Motor neuron (in vitro differentiated cells): ENCODE data around the gene PKNOX2. TPM values are rescaled to one million over a fixed set of nuclear protein-coding genes. Genes with fewer than 3 reads are reported as not detected.

Experiments used
- ATAC-seq, 8 experiments: fragments of 200-7000 bp; cut with Tn5 transposase; replicated peaks in 6 of 8; 2 replicates each; pipeline ENCODE4 v1.8.0; 2021; ENCODE audit warnings: mild to moderate bottlenecking in 8 of 8, moderate library complexity in 8 of 8
- H3K27ac ChIP-seq, 2 donors: fragments of 250-450 bp; sonication (Bioruptor Pico); 2 replicates each; pipeline ENCODE4 v1.9.0; 2021; ENCODE audit warnings: antibody characterized with exemption in 2 of 2, mild to moderate bottlenecking in 2 of 2, moderate library complexity in 1 of 2
- H3K4me1 ChIP-seq, 2 donors: fragments of 250-450 bp; sonication (Bioruptor Pico); replicated peaks in 1 of 2; 2 replicates each; pipeline ENCODE4 v1.6.1; 2021; ENCODE audit warnings: antibody characterized with exemption in 2 of 2, mild to moderate bottlenecking in 2 of 2, moderate library complexity in 1 of 2
- H3K4me3 ChIP-seq, 5 donors: fragments of 250-450 bp; sonication (Bioruptor Pico); 2 replicates each; pipeline ENCODE4 v1.9.0; 2021; ENCODE audit warnings: antibody characterized with exemption in 5 of 5, mild to moderate bottlenecking in 5 of 5, moderate library complexity in 4 of 5
- WGBS, 10 experiments: fragments of 450-650 bp; shearing (Covaris generic); methylation state at CpG; one replicate each; pipeline ENCODE4 v1.0.0; 2022; 5-methylcytosine and 5-hydroxymethylcytosine counted together
- in situ Hi-C, 9 experiments: fragments of 400-800 bp; cut with MboI; loops; one replicate each; pipeline ENCODE4 v1.15.0; 2021; ENCODE audit warnings: low sequenced_read_pairs in 9 of 9, low pct_unique_long_range_greater_than_20kb in 2 of 9; ENCODE audit not compliant: unreplicated experiment in 9 of 9
- total RNA-seq, 8 experiments: library from RNA; unstranded; fragments of 300-600 nt; gene quantifications; 2 replicates each; pipeline versions ENCODE4 v1.2.3 to v1.2.4, GENCODE V29; 2022

The PKNOX2 gene
- total RNA-seq, 8 experiments from 2014 or later: 0.25 to 18.0 (median 9.1) TPM

GRCh38 chr11:125167954-125168835 lies 3.6 kb downstream of the PKNOX2 start:
- Histone ChIP-seq H3K27ac (peak overlapping the region; percentile 82 to 85), H3K4me1 (peaks cover 50 to 52% of the 10 kb centered on the region in 2 donors), H3K4me3 (peak overlapping the region; percentile 60 to 85 (median 72))
- ATAC-seq: no peak
- WGBS, 10 experiments: 11 to 80% (median 31%) methylated on average over 1 to 9 of the region's 9 CpGs
- in situ Hi-C loops: loop anchor here in 4 of 9 experiments (10.0 to 25.0 kb wide), 3 partner anchors 47 to 177 kb away; no protein-coding TSS in a partner anchor

GRCh38 chr11:125168918-125169456 lies 4.4 kb downstream of the PKNOX2 start:
- peak overlapping the region; percentile 10 to 82 for H3K27ac ChIP-seq
- ATAC-seq: peak in 4 of 8 experiments; percentile 6 to 31 (median 20)
- H3K4me1 ChIP-seq: peaks cover 42 to 44% of the 10 kb centered on the region in 2 donors
- in situ Hi-C loops: loop anchor here in 4 of 9 experiments (10.0 to 25.0 kb wide), 3 partner anchors 46 to 176 kb away; no protein-coding TSS in a partner anchor
- peak overlapping the region in 1 of 5 donors; percentile 69 for H3K4me3 ChIP-seq
- 21 to 78% (median 36%) methylated on average over 4 to 14 of the region's 14 CpGs for WGBS, 10 experiments

- in situ Hi-C loops: loop anchor here in 3 of 9 experiments (25.0 kb wide), 1 partner anchor 167 kb away; no protein-coding TSS in a partner anchor
- ATAC-seq: no peak
- WGBS, 10 experiments: 25 to 94% (median 55%) methylated on average over 4 to 8 of the region's 9 CpGs; no CpG with 5 or more reads in 6 of the 10 experiments
- no peak overlapping the region for H3K4me3 ChIP-seq
- H3K27ac ChIP-seq: peak overlapping the region; percentile 3 to 82
- peaks cover 39 to 41% of the 10 kb centered on the region in 2 donors for H3K4me1 ChIP-seq
Measured at GRCh38 chr11:125170001-125170509, 5.5 kb downstream of the PKNOX2 start.

DNA sequence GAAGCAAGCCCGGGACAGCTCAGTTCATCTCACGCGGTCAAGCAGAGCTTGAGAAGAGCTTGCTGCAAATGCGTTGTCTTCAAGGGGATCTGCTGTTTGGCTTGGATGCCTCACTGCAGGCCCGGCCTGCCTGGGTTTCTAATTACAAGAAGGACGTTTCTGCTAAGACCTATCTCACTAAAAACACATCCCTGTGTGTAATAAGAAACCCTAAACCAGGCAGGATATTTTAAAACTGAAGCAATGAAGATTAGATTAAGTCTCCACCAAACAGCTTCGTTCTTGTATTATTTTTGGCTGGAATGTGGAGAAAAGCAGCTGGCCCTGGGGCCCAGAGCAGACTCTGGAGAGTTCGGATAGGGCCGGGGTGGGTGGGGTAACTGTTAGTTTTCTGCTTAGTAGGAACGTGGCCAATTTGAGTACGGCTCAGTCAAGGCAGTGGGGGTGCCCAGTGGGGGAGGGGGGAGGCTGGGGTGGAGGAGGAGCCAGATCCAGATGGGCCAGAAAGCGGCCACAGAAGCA lies 6.0 kb downstream of the PKNOX2 start:
- Histone ChIP-seq H3K27ac (peak overlapping the region in 1 of 2 donors; percentile 82), H3K4me1 (peaks cover 39 to 41% of the 10 kb centered on the region in 2 donors), H3K4me3 (no peak overlapping the region)
- WGBS, 10 experiments: 9 to 100% (median 32%) methylated on average over 1 to 5 of the region's 12 CpGs; no CpG with 5 or more reads in 3 of the 10 experiments
- peak in 2 of 8 experiments; percentile 29 to 65 for ATAC-seq
- in situ Hi-C loops: loop anchor here in 3 of 9 experiments (25.0 kb wide), 1 partner anchor 167 kb away; no protein-coding TSS in a partner anchor

- H3K4me1 ChIP-seq: peaks cover 49 to 54% of the 10 kb centered on the region in 2 donors
- 33 to 100% (median 67%) methylated on average over 1 to 2 of the region's 4 CpGs; no CpG with 5 or more reads in 5 of the 10 experiments for WGBS, 10 experiments
- in situ Hi-C loops: loop anchor here in 3 of 9 experiments (25.0 kb wide), 1 partner anchor 165 kb away; no protein-coding TSS in a partner anchor
Measured at GRCh38 chr11:125171974-125172373, 7.4 kb downstream of the PKNOX2 start.

GRCh38 chr11:125173027-125173426 lies 8.5 kb downstream of the PKNOX2 start:
- 17 to 100% (median 100%) methylated on average over 1 of the region's 1 CpG; no CpG with 5 or more reads in 5 of the 10 experiments for WGBS, 10 experiments
- no peak for ATAC-seq
- H3K4me3 ChIP-seq: no peak overlapping the region
- in situ Hi-C loops: loop anchor here in 3 of 9 experiments (25.0 kb wide), 1 partner anchor 164 kb away; no protein-coding TSS in a partner anchor
- H3K27ac ChIP-seq: no peak overlapping the region
- H3K4me1 ChIP-seq: peaks cover 50 to 54% of the 10 kb centered on the region in 2 donors

More at GRCh38 chr11:125171974-125172373, 7.4 kb downstream of the PKNOX2 start:
- no peak overlapping the region for H3K4me3 ChIP-seq
- no peak for ATAC-seq
- no peak overlapping the region for H3K27ac ChIP-seq

GRCh38 chr11:125173556-125173955 lies 9.0 kb downstream of the PKNOX2 start:
- H3K4me3 ChIP-seq: no peak overlapping the region
- no peak for ATAC-seq
- WGBS, 10 experiments: 0 to 100% (median 73%) methylated on average over 1 to 3 of the region's 8 CpGs; no CpG with 5 or more reads in 4 of the 10 experiments
- in situ Hi-C loops: loop anchor here in 3 of 9 experiments (25.0 kb wide), 1 partner anchor 164 kb away; no protein-coding TSS in a partner anchor
- no peak overlapping the region for H3K27ac ChIP-seq
- peaks cover 45 to 48% of the 10 kb centered on the region in 2 donors for H3K4me1 ChIP-seq

GRCh38 chr11:125174057-125174456 lies 9.5 kb downstream of the PKNOX2 start:
- no peak for ATAC-seq
- peaks cover 43 to 48% of the 10 kb centered on the region in 2 donors for H3K4me1 ChIP-seq
- 29 to 100% (median 50%) methylated on average over 1 to 3 of the region's 4 CpGs; no CpG with 5 or more reads in 3 of the 10 experiments for WGBS, 10 experiments
- H3K27ac ChIP-seq: no peak overlapping the region
- in situ Hi-C loops: loop anchor here in 3 of 9 experiments (25.0 kb wide), 1 partner anchor 163 kb away; no protein-coding TSS in a partner anchor
- no peak overlapping the region for H3K4me3 ChIP-seq

DNA sequence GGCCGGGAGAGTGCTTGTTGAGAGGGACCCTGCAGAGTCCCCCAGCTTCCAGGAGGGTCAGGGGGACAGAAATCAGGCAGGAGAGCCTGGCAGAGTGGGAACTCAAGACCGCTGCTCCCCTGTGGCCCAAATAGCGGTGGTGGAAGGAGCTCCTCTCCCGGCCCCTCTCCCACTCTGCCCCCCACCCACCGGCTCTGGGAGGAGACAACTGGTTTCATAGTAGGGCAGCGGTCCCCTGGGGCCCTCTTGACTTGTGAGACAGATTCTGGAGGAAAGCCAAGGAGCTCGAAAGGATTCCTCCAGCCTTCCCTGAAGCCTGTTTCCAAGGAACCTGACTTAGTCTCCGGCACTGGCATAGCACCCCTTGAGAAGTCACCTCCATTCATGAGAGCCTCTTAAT lies 10.1 kb downstream of the PKNOX2 start:
- no peak overlapping the region for H3K27ac ChIP-seq
- peaks cover 43 to 48% of the 10 kb centered on the region in 2 donors for H3K4me1 ChIP-seq
- no peak overlapping the region for H3K4me3 ChIP-seq
- in situ Hi-C loops: loop anchor here in 3 of 9 experiments (25.0 kb wide), 1 partner anchor 163 kb away; no protein-coding TSS in a partner anchor
- ATAC-seq: no peak
- 11 to 33% methylated on average over 1 to 3 of the region's 8 CpGs; no CpG with 5 or more reads in 8 of the 10 experiments for WGBS, 10 experiments

- Histone ChIP-seq H3K4me3 (no peak overlapping the region), H3K27ac (no peak overlapping the region), H3K4me1 (peaks cover 43 to 48% of the 10 kb centered on the region in 2 donors)
- WGBS, 10 experiments: 92 to 100% methylated on average over 2 of the region's 4 CpGs; no CpG with 5 or more reads in 8 of the 10 experiments
- no peak for ATAC-seq
- in situ Hi-C loops: no loop called here
Measured at GRCh38 chr11:125175166-125175565, 10.6 kb downstream of the PKNOX2 start.

DNA sequence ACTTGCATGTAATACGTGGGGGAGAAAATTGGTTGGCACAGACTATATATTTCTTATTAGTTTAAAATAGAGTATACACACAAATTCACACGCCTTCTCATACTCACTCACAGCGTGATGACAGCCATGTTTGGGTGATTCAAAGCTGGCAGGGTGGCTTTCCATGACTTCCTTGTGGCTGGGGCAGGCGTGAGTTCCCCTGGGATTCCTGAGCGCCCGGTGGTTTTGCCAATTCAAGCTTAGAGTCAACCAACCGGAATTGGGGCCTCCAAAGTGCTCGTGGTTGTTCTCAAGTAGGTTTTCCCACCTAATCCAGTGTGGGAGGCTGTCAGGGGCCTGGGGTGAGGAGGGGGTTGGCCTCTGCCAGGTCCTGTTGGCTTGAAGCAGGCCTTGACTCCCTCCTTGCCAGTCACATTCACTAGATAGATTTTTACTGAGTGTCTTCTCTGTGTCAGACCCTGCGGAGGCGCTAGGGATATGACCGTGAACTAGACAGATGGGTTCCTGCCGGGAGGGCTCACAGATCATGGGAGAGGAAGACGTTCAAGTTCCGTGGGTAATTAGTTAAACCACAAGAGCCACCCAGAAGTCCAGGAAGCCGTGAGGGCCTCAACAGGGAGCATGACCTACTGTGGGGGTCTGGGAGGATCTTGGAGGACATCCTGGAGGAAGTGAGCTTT lies 11.5 kb downstream of the PKNOX2 start:
- no peak overlapping the region for H3K4me3 ChIP-seq
- in situ Hi-C loops: no loop called here
- no peak overlapping the region for H3K27ac ChIP-seq
- peaks cover 39 to 45% of the 10 kb centered on the region in 2 donors for H3K4me1 ChIP-seq
- no peak for ATAC-seq
- WGBS, 10 experiments: 20 to 94% (median 70%) methylated on average over 1 to 10 of the region's 15 CpGs; no CpG with 5 or more reads in 5 of the 10 experiments

- 52 to 90% (median 62%) methylated on average over 1 to 4 of the region's 5 CpGs; no CpG with 5 or more reads in 6 of the 10 experiments for WGBS, 10 experiments
- Histone ChIP-seq H3K4me3 (no peak overlapping the region), H3K4me1 (peaks cover 38 to 42% of the 10 kb centered on the region in 2 donors), H3K27ac (no peak overlapping the region)
- in situ Hi-C loops: no loop called here
- ATAC-seq: peak in 3 of 8 experiments; percentile 9 to 31 (median 24)
Measured at GRCh38 chr11:125176866-125177265, 12.3 kb downstream of the PKNOX2 start.
